BE2C (cell line): ENCODE results near the gene ADK.

ENCODE experiments used
- DNase-seq: peaks from one replicate; pipeline ENCODE4 v3.0.0-alpha.2; 2020
- H3K27me3 ChIP-seq: fragments of 250-450 bp; sonication (Bioruptor Pico); 2 replicates; pipeline ENCODE4 v1.5.1; 2020; ENCODE audit warnings: mild to moderate bottlenecking
- H3K36me3 ChIP-seq: fragments of 250-450 bp; sonication (Bioruptor Pico); 2 replicates; pipeline ENCODE4 v1.5.1; 2020; ENCODE audit warnings: mild to moderate bottlenecking
- H3K4me1 ChIP-seq: fragments of 250-450 bp; sonication (Bioruptor Pico); 2 replicates; pipeline ENCODE4 v1.5.1; 2020
- H3K4me3 ChIP-seq: 2 replicates; pipeline ENCODE4 v1.5.1; 2011; ENCODE audit warnings: low read depth, low read length
- H3K9me3 ChIP-seq: fragments of 250-450 bp; sonication (Bioruptor Pico); 2 replicates; pipeline ENCODE4 v1.5.1; 2020
- CTCF ChIP-seq: IDR thresholded peaks from 2 replicates; pipeline ENCODE4 v1.5.1; 2012; ENCODE audit warnings: mild to moderate bottlenecking, low read depth, low read length

ADK gene

GRCh38 chr10:74645692-74646091, 494.7 kb downstream of the ADK start:
- Histone ChIP-seq H3K9me3 (no peaks in the 10 kb centered on the region), H3K4me3 (no peak overlapping the region), H3K4me1 (no peaks in the 10 kb centered on the region), H3K27me3 (no peaks in the 10 kb centered on the region), H3K36me3 (no peaks in the 10 kb centered on the region)
- TF ChIP-seq CTCF = no peak
- no peak for DNase-seq

DNA sequence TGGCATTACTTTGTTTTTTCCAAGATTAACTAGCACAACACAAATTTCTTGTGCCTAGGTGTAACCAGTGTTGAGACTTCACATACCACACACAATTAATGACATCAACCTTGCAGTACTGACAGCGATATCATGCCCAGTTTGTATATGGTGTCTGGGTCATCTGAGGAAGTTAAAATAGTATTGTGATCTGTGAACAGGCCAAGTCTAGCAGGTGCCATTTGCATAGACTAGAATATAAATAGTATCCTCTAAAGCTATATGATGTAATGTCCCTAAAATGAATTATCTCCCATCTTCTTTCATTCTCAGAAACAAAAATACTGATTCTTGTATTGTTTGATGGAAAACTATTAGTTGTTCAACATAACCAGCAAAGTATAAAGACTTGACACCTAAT, 499.6 kb downstream of the ADK start:
- Histone ChIP-seq H3K36me3 (0 out of 2 replicates have a peak, but pooled peaks cover 3% of the 10 kb centered on the region), H3K4me3 (no peak overlapping the region), H3K4me1 (no peaks in the 10 kb centered on the region), H3K9me3 (no peaks in the 10 kb centered on the region), H3K27me3 (no peaks in the 10 kb centered on the region)
- DNase-seq = no peak
- no peak for TF ChIP-seq CTCF

DNA sequence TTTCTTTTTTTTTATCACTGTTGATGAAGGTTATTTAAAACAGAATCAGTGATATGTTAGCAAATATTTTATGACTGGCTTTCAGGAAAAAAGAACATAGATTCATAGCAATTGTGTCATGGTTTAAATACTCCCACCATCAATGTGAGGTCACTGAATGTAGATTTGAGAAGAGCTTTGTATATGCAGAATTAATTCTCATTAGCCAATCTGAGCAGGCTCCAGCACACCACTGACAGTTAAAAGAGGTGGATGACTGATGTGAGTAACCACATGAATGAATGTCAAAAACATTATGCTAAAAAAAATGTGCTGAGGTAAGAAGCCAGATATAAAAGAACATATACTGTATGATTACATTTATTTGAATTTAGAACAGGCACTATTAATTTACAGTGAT, 500.5 kb downstream of the ADK start:
- Histone ChIP-seq H3K4me1 (no peaks in the 10 kb centered on the region), H3K27me3 (no peaks in the 10 kb centered on the region), H3K36me3 (0 out of 2 replicates have a peak, but pooled peaks cover 3% of the 10 kb centered on the region), H3K4me3 (no peak overlapping the region), H3K9me3 (no peaks in the 10 kb centered on the region)
- DNase-seq = no peak
- TF ChIP-seq CTCF = no peak

GRCh38 chr10:74652664-74653063, 501.6 kb downstream of the ADK start:
- 0 out of 2 replicates have a peak, but pooled peaks cover 3% of the 10 kb centered on the region for H3K36me3 ChIP-seq
- no peak for DNase-seq
- H3K9me3 ChIP-seq = no peaks in the 10 kb centered on the region
- H3K27me3 ChIP-seq = no peaks in the 10 kb centered on the region
- TF ChIP-seq CTCF = no peak
- no peaks in the 10 kb centered on the region for H3K4me1 ChIP-seq
- no peak overlapping the region for H3K4me3 ChIP-seq

DNA sequence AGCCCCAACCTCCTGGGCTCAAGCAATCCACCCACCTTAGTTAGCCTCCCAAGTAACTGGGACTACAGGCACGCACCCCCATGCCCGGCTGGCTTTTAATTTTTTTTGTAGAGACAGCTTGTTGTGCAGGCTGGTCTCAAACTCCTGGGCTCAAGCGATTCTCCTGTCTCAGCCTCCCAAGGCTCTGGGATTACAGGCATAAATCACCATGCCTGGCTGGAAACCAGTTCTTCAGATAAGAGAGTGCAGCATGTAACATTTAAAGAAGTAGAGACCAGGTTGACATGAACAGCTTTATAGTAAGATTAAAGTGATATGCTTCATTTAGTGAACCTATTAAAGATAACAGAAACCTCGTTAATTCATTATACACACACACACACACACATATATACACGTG, 507.5 kb downstream of the ADK start:
- no peak for TF ChIP-seq CTCF
- Histone ChIP-seq H3K4me3 (no peak overlapping the region), H3K4me1 (no peaks in the 10 kb centered on the region), H3K9me3 (no peaks in the 10 kb centered on the region), H3K27me3 (no peaks in the 10 kb centered on the region), H3K36me3 (0 out of 2 replicates have a peak, but pooled peaks cover 3% of the 10 kb centered on the region)
- no peak for DNase-seq

DNA sequence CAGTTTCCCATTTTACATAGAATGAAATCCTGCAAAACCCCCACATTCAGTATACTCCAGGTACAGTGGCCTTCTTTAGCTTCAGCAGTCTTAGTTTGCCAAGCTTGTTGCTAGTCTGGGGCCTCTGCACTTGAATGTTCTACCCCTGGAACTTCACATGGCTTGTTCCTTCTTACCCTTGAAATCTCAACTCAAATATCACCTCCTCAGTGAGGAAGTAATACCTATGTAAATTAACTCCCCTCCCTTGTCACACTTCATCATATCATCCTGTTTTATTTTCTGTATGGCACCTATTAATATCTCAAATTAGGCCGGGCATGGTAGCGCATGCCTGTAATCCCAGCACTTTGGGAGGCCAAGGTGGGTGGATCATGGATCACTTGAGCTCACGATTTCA, 511.6 kb downstream of the ADK start:
- H3K4me3 ChIP-seq = no peak overlapping the region
- H3K36me3 ChIP-seq = no peaks in the 10 kb centered on the region
- H3K4me1 ChIP-seq = no peaks in the 10 kb centered on the region
- no peaks in the 10 kb centered on the region for H3K9me3 ChIP-seq
- no peak for TF ChIP-seq CTCF
- DNase-seq = no peak
- no peaks in the 10 kb centered on the region for H3K27me3 ChIP-seq
